Stimulated activated CD4-positive, alpha-beta T cell treated with anti-CD3 and anti-CD28 coated beads, Interleukin-4, amount 100 ng/mL, for 4 hours (primary cell): ENCODE data around the gene HDAC9.
"Not testable (repeated sequence)": the region's sequence is repeated elsewhere in the genome, so short reads cannot be mapped to it uniquely, and the experiment has no call there.

Experiments used
- DNase-seq, 2 experiments: peaks; one replicate each; pipeline ENCODE4 v3.0.0-alpha.2; 2020

Gene HDAC9

GRCh38 chr7:18990700-18991099 lies 495.2 kb downstream of the HDAC9 start:
- DNase-seq, result not testable (repeated sequence)

- no peak for DNase-seq
Observed at GRCh38 chr7:18993933-18994668, 498.6 kb downstream of the HDAC9 start.

- DNase-seq, result no peak
Observed at GRCh38 chr7:18995270-18995671, 499.7 kb downstream of the HDAC9 start.

GRCh38 chr7:18995811-18996426 lies 500.4 kb downstream of the HDAC9 start:
- DNase-seq, result no peak

GRCh38 chr7:18996583-18996982 lies 501.0 kb downstream of the HDAC9 start:
- no peak for DNase-seq

GRCh38 chr7:18997477-18998150 lies 502.1 kb downstream of the HDAC9 start:
- DNase-seq, result no peak

- no peak for DNase-seq
Observed at GRCh38 chr7:19000410-19000809, 504.9 kb downstream of the HDAC9 start.

GRCh38 chr7:19001854-19002253 lies 506.3 kb downstream of the HDAC9 start:
- no peak for DNase-seq

- DNase-seq, result no peak
Observed at GRCh38 chr7:19009241-19009935, 513.8 kb downstream of the HDAC9 start.

- DNase-seq, result no peak
Observed at GRCh38 chr7:19009936-19010280, 514.4 kb downstream of the HDAC9 start.

- no peak for DNase-seq
Observed at GRCh38 chr7:19011212-19011611, 515.7 kb downstream of the HDAC9 start.

- no peak for DNase-seq
Observed at GRCh38 chr7:19015098-19015497, 519.5 kb downstream of the HDAC9 start.

GRCh38 chr7:19016140-19016539 lies 520.6 kb downstream of the HDAC9 start:
- DNase-seq, result no peak

GRCh38 chr7:19017374-19017773 lies 521.8 kb downstream of the HDAC9 start:
- no peak for DNase-seq

GRCh38 chr7:19020062-19020461 lies 524.5 kb downstream of the HDAC9 start:
- DNase-seq, result no peak

GRCh38 chr7:19020711-19021110 lies 525.2 kb downstream of the HDAC9 start:
- DNase-seq, result no peak

GRCh38 chr7:19023477-19023876 lies 527.9 kb downstream of the HDAC9 start:
- no peak for DNase-seq

- DNase-seq, result no peak
Observed at GRCh38 chr7:19024261-19024660, 528.7 kb downstream of the HDAC9 start.

GRCh38 chr7:19026888-19027287 lies 531.3 kb downstream of the HDAC9 start:
- DNase-seq, result no peak

GRCh38 chr7:19030281-19030680 lies 534.7 kb downstream of the HDAC9 start:
- no peak for DNase-seq

- DNase-seq, result not testable (repeated sequence)
Observed at GRCh38 chr7:19032942-19033341, 537.4 kb downstream of the HDAC9 start.

- DNase-seq, result peak in 1 of 2 experiments; percentile 3
Observed at GRCh38 chr7:19051767-19052375, 556.3 kb downstream of the HDAC9 start.
